Caco-2 (cell line): ENCODE data around the gene ZCCHC7. TPM values are rescaled to one million over a fixed set of nuclear protein-coding genes. Genes with fewer than 3 reads are reported as not detected.

Experiments
- BruUV-seq: library from RNA; stranded (reverse); fragments of 400-500 nt; replicated peaks from 2 replicates; lab custom pipeline; 2021; lab: Mats Ljungman, UMichigan
- CTCF ChIA-PET: fragments of 300-600 bp; sonication (Branson Sonifier 250); formaldehyde crosslinking; loops from one replicate; lab custom pipeline; 2022; ENCODE audit warnings: antibody characterized with exemption; lab: Charles Lee
- POLR2A ChIA-PET: fragments of 300-600 bp; sonication (Branson Sonifier 250); formaldehyde crosslinking; loops from one replicate; lab custom pipeline; 2022; ENCODE audit warnings: antibody characterized with exemption; lab: Charles Lee
- DNase-seq, 2 experiments: peaks; one replicate each; pipeline versions ENCODE4 v3.0.0 to v3.0.0-alpha.2; 2020 to 2022
- H3K27me3 ChIP-seq: replicated peaks from 2 replicates; pipeline ENCODE4 v1.6.0; 2011; ENCODE audit warnings: low read length; ENCODE audit not compliant: control insufficient read depth, insufficient read depth
- H3K36me3 ChIP-seq: 2 replicates; pipeline ENCODE4 v1.5.1; 2011; ENCODE audit warnings: low read length; ENCODE audit not compliant: control insufficient read depth, insufficient read depth
- H3K4me1 ChIP-seq: fragments of 250-450 bp; sonication (Bioruptor Pico); 2 replicates; pipeline ENCODE4 v1.5.1; 2020; ENCODE audit warnings: mild to moderate bottlenecking
- H3K4me3 ChIP-seq: 2 replicates; pipeline ENCODE4 v1.5.1; 2011; ENCODE audit warnings: low read depth, mild to moderate bottlenecking, control low read depth, low read length
- H3K9me3 ChIP-seq: fragments of 250-450 bp; sonication (Bioruptor Pico); 2 replicates; pipeline ENCODE4 v1.5.1; 2020; ENCODE audit warnings: mild to moderate bottlenecking, moderate library complexity
- H3K27ac Mint-ChIP-seq: one replicate; pipeline ENCODE4 v1.8.0; 2022; ENCODE audit warnings: mixed read lengths; ENCODE audit not compliant: unreplicated experiment
- H3K27me3 Mint-ChIP-seq: one replicate; pipeline ENCODE4 v1.8.0; 2022; ENCODE audit warnings: mixed read lengths; ENCODE audit not compliant: insufficient read depth, unreplicated experiment
- H3K36me3 Mint-ChIP-seq: one replicate; pipeline ENCODE4 v1.8.0; 2022; ENCODE audit warnings: mild to moderate bottlenecking, mixed read lengths; ENCODE audit not compliant: insufficient read depth, unreplicated experiment
- H3K4me1 Mint-ChIP-seq: one replicate; pipeline ENCODE4 v1.8.0; 2022; ENCODE audit warnings: low read depth, mixed read lengths; ENCODE audit not compliant: unreplicated experiment
- H3K4me3 Mint-ChIP-seq: one replicate; pipeline ENCODE4 v1.8.0; 2022; ENCODE audit warnings: mild to moderate bottlenecking, moderate library complexity, mixed read lengths; ENCODE audit not compliant: unreplicated experiment
- H3K9me3 Mint-ChIP-seq: one replicate; pipeline ENCODE4 v1.8.0; 2022; ENCODE audit warnings: mixed read lengths; ENCODE audit not compliant: unreplicated experiment
- CTCF ChIP-seq, 2 experiments: fragments of 200-600 bp in 1 of 2; IDR thresholded peaks; 1 replicate in 1 of 2; 2 replicates in 1 of 2; pipeline versions ENCODE4 v1.5.1 to v1.8.0; 2011 to 2022; ENCODE audit warnings: antibody characterized with exemption in 1 of 2, control low read depth in 1 of 2, inconsistent platforms in 1 of 2, low read depth in 1 of 2, low read length in 1 of 2, mild to moderate bottlenecking in 1 of 2, moderate library complexity in 1 of 2; ENCODE audit not compliant: insufficient read depth in 1 of 2, severe bottlenecking in 1 of 2, unreplicated experiment in 1 of 2
- intact Hi-C: fragments of 100-400 bp; cut with micrococcal nuclease; formaldehyde crosslinking; loops from one replicate; pipeline ENCODE4 v1.10.0; 2022; ENCODE audit not compliant: unreplicated experiment
- total RNA-seq: library from RNA; stranded (reverse); gene quantifications from 2 replicates; pipeline ENCODE4 v1.2.3, GENCODE V29; 2022

ZCCHC7 gene
- total RNA-seq, 1 experiment from 2014 or later: 22.0 TPM

- POLR2A ChIA-PET: interaction anchor here (0.6 kb wide), 1 partner anchor 825 kb away, joined by 3 read pairs; no protein-coding TSS in a partner anchor
- Mint-ChIP-seq H3K9me3 (no peaks in the 10 kb centered on the region), H3K36me3 (no peaks in the 10 kb centered on the region), H3K27me3 (no peaks in the 10 kb centered on the region), H3K4me3 (no peak overlapping the region), H3K4me1 (no peaks in the 10 kb centered on the region), H3K27ac (no peak overlapping the region)
- BruUV-seq: no TSS peak
- H3K4me3 ChIP-seq: no peak overlapping the region
- no peaks in the 10 kb centered on the region for H3K36me3 ChIP-seq
- DNase-seq: no peak
- H3K4me1 ChIP-seq: no peaks in the 10 kb centered on the region
- no peak for TF ChIP-seq CTCF (IDR thresholded peaks at IDR 0.05; ENCODE audit: insufficient read depth in 1 of 2, low read depth in 1 of 2, low read length in 1 of 2, severe bottlenecking in 1 of 2, unreplicated experiment in 1 of 2)
- H3K9me3 ChIP-seq: no peaks in the 10 kb centered on the region
- CTCF ChIA-PET: interaction anchor here (0.6 kb wide), 1 partner anchor 202 kb away, joined by 3 read pairs; no protein-coding TSS in a partner anchor
- no peaks in the 10 kb centered on the region for H3K27me3 ChIP-seq
- intact Hi-C loops: no loop called here
Measured at GRCh38 chr9:37174247-37174646, 53.9 kb downstream of the ZCCHC7 start.

- H3K27me3 Mint-ChIP-seq: no peaks in the 10 kb centered on the region
- no peak for TF ChIP-seq CTCF (IDR thresholded peaks at IDR 0.05; ENCODE audit: insufficient read depth in 1 of 2, low read depth in 1 of 2, low read length in 1 of 2, severe bottlenecking in 1 of 2, unreplicated experiment in 1 of 2)
- no peaks in the 10 kb centered on the region for H3K9me3 Mint-ChIP-seq
- no peak overlapping the region for H3K27ac Mint-ChIP-seq
- no peaks in the 10 kb centered on the region for H3K36me3 Mint-ChIP-seq
- no TSS peak for BruUV-seq
- POLR2A ChIA-PET: no interaction called here
- Histone ChIP-seq H3K27me3 (no peaks in the 10 kb centered on the region), H3K4me3 (no peak overlapping the region), H3K9me3 (no peaks in the 10 kb centered on the region), H3K4me1 (no peaks in the 10 kb centered on the region), H3K36me3 (no peaks in the 10 kb centered on the region)
- CTCF ChIA-PET: no interaction called here
- intact Hi-C loops: no loop called here
- no peak overlapping the region for H3K4me3 Mint-ChIP-seq
- no peaks in the 10 kb centered on the region for H3K4me1 Mint-ChIP-seq
- DNase-seq: no peak
Measured at GRCh38 chr9:37178742-37179141, 58.4 kb downstream of the ZCCHC7 start.

GRCh38 chr9:37179576-37179975 is 59.2 kb downstream of the ZCCHC7 start:
- no peaks in the 10 kb centered on the region for H3K27me3 ChIP-seq
- H3K4me1 ChIP-seq: no peaks in the 10 kb centered on the region; the same call in 1 of the 2 replicates
- intact Hi-C loops: no loop called here
- no peak for DNase-seq
- no peak for TF ChIP-seq CTCF (IDR thresholded peaks at IDR 0.05; ENCODE audit: insufficient read depth in 1 of 2, low read depth in 1 of 2, low read length in 1 of 2, severe bottlenecking in 1 of 2, unreplicated experiment in 1 of 2)
- no TSS peak for BruUV-seq
- H3K4me1 Mint-ChIP-seq: peaks cover 3% of the 10 kb centered on the region
- H3K27ac Mint-ChIP-seq: no peak overlapping the region
- no peaks in the 10 kb centered on the region for H3K36me3 ChIP-seq
- no peaks in the 10 kb centered on the region for H3K9me3 Mint-ChIP-seq
- ChIA-PET CTCF (no interaction called here), POLR2A (no interaction called here)
- no peak overlapping the region for H3K4me3 ChIP-seq
- no peaks in the 10 kb centered on the region for H3K27me3 Mint-ChIP-seq
- H3K9me3 ChIP-seq: no peaks in the 10 kb centered on the region
- H3K36me3 Mint-ChIP-seq: no peaks in the 10 kb centered on the region
- no peak overlapping the region for H3K4me3 Mint-ChIP-seq
